ENCODE results near the gene DISP2. TPM values are rescaled to one million over a fixed set of nuclear protein-coding genes. Genes with fewer than 3 reads are reported as not detected.

Gene DISP2
- total RNA-seq, 1 donor from 2014 or later, result 3.2 TPM

DNA sequence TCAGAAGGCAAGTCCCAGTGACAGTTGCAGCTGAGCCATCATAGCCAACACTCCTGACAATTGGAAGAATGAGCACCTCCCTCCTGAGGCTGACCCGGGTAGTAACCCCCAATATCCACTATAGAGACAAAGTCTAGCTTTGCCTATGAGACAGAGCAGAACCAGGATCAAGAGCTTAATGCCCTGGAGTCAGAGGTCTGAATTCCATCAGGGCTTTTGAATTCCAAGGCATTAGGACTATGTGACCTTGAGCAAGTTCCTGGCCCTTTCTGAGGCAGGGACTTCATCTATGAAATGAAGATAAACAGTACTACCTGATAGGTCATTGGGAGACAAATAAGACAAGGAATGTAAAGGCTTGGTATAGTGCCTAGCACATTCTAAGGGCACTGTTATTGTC is 37.6 kb upstream of the DISP2 start:
- H3K4me3 ChIP-seq (ENCODE audit: low read depth, low read length), result no peak overlapping the region
- no peak for TF ChIP-seq CTCF (IDR thresholded peaks at IDR 0.05; ENCODE audit: insufficient read depth, low read length, poor library complexity, severe bottlenecking)
- no peaks in the 10 kb centered on the region for H3K36me3 ChIP-seq (ENCODE audit: control insufficient read depth, insufficient read depth, low read length)
- no peak for DNase-seq (ENCODE audit: low read depth)
- H3K27me3 ChIP-seq (ENCODE audit: control insufficient read depth, insufficient read depth, low read length), result peaks cover 6% of the 10 kb centered on the region

DNA sequence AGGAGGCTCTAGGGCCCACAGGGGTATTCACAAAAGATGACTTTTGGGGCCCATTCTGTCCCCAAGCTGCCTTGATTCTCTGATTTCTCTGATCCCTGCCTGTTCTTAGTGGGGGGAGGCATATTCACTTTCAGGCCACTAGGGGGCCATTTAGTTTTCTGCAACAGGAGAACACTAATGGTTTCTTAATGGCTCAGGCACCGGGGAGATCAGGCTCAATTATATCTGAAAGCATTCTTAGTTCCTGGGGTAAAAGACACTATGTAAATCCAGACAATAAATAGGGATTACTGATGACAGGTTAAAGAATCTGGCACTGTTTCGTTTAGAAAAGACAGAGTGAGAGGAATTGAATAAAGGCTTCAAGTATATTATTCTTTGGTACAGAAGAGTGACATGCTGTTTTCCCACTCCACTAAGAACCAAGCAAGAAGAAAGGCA is 37.1 kb upstream of the DISP2 start:
- Histone ChIP-seq H3K4me3 (ENCODE audit: low read depth, low read length) (no peak overlapping the region), H3K27me3 (ENCODE audit: control insufficient read depth, insufficient read depth, low read length) (peaks cover 6% of the 10 kb centered on the region), H3K36me3 (ENCODE audit: control insufficient read depth, insufficient read depth, low read length) (no peaks in the 10 kb centered on the region)
- no peak for DNase-seq (ENCODE audit: low read depth)
- TF ChIP-seq CTCF (IDR thresholded peaks at IDR 0.05; ENCODE audit: insufficient read depth, low read length, poor library complexity, severe bottlenecking), result peak; percentile 86

GRCh38 chr15:40322531-40323238 is 35.3 kb upstream of the DISP2 start:
- no peak for TF ChIP-seq CTCF (IDR thresholded peaks at IDR 0.05; ENCODE audit: insufficient read depth, low read length, poor library complexity, severe bottlenecking)
- H3K36me3 ChIP-seq (ENCODE audit: control insufficient read depth, insufficient read depth, low read length), result no peaks in the 10 kb centered on the region
- H3K4me3 ChIP-seq (ENCODE audit: low read depth, low read length), result peak overlapping the region; percentile 12
- no peaks in the 10 kb centered on the region for H3K27me3 ChIP-seq (ENCODE audit: control insufficient read depth, insufficient read depth, low read length)
- no peak for DNase-seq (ENCODE audit: low read depth)

DNA sequence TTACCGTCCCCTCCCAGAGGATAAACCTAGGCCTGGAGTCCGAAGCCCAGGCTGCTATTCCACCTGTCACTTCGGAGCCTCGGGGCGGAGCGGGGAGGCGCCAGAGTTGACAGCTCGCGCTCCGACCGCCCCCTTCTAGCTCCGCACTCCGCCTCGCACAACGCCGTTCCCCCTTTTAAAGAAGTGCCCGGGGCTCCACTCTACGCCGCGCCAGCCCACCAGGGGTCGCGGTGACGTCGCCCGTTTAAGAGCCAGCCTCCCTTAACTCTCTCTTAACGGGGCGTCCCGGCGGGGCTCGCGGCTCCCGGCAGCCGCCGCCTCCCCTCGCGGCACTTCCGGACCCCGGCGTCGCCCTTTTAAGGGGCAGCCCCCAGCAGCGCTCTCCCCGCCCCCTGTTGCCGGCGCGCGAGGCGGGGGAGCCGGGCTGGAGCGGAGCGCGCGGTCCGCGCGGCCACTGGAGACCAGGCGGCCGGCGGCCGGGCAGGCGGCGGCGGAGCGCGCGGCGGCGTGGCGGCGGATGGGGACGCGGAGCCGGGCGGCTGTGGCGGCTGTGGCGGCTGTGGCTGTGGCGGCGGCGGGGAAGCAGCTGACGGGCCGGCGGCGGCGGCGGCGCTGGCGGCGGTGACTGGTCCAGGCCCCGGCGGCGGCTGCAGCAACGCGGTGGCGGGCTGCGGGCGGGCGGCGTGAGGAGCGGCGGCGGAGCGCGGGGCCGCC is 34.6 kb upstream of the DISP2 start, which contains the start of gene INAFM2:
INAFM2 (plus strand) TSS at position 454 of the 714 bp plus-strand sequence. CDS start 364 bp downstream, outside the sequence.
- no peaks in the 10 kb centered on the region for H3K36me3 ChIP-seq (ENCODE audit: control insufficient read depth, insufficient read depth, low read length)
- peak within 1 kb of the TSS; percentile 67 for H3K4me3 ChIP-seq (ENCODE audit: low read depth, low read length)
- H3K27me3 ChIP-seq (ENCODE audit: control insufficient read depth, insufficient read depth, low read length), result no peaks in the 10 kb centered on the region
- peak; percentile 63 for TF ChIP-seq CTCF (IDR thresholded peaks at IDR 0.05; ENCODE audit: insufficient read depth, low read length, poor library complexity, severe bottlenecking)
- peak; percentile 77 for DNase-seq (ENCODE audit: low read depth)

DNA sequence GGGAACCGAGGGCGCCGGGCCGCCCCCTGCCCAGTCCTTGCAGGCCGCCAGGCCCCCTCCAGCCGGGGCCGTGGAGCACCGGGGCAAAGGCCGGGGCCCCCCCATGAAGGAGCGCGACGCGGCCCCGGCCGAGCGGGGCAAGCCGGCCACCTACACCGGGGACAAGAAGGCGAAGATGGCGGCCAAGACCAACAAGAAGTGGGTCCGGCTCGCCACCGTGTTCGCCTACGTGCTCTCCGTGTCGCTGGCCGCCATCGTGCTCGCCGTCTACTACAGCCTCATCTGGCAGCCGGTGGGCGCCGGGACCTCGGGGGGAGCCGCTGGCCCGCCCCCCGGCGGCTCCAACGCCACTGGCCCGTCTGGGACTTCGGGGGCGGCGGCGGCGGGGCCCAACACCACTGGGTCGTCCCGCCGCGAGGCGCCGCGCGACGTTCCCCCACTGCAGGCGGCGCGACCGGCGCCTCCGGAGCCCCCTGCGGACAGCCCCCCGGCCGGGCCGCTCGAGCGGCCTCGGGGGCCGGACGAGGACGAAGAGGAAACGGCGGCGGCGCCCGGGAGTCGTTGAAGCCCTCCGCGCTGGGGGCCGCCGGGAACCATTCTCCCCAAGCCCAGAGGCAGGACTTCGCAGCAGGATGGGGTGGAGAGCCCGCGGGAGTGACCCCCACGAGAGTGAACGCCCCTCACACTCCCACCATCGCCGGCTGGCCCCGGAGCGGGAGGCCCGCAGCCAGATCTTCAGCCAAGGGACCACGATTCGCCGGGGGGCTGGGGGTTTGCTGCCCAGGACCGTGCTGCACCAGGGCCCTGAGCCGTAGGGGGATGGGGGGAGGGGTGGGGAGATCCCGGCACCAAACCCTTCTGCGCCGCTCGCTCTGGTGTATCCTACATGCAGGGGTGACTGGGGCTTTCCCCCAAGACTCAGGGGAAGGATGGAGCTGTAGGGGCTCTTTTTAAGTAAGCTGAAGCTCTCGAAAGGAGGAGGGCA is 33.8 kb upstream of the DISP2 start:
- TF ChIP-seq CTCF (IDR thresholded peaks at IDR 0.05; ENCODE audit: insufficient read depth, low read length, poor library complexity, severe bottlenecking), result no peak
- H3K27me3 ChIP-seq (ENCODE audit: control insufficient read depth, insufficient read depth, low read length), result no peaks in the 10 kb centered on the region
- no peaks in the 10 kb centered on the region for H3K36me3 ChIP-seq (ENCODE audit: control insufficient read depth, insufficient read depth, low read length)
- peak overlapping the region; percentile 67 for H3K4me3 ChIP-seq (ENCODE audit: low read depth, low read length)
- no peak for DNase-seq (ENCODE audit: low read depth)

Data from kidney epithelial cell (primary cell).